ENCODE data around the gene CSPG4.
A peak's percentile ranks its signal among the peaks of the same experiment; 100 is the strongest.
"Not testable (repeated sequence)": the region's sequence is repeated elsewhere in the genome, so short reads cannot be mapped to it uniquely, and the experiment has no call there.

CSPG4 gene

DNA sequence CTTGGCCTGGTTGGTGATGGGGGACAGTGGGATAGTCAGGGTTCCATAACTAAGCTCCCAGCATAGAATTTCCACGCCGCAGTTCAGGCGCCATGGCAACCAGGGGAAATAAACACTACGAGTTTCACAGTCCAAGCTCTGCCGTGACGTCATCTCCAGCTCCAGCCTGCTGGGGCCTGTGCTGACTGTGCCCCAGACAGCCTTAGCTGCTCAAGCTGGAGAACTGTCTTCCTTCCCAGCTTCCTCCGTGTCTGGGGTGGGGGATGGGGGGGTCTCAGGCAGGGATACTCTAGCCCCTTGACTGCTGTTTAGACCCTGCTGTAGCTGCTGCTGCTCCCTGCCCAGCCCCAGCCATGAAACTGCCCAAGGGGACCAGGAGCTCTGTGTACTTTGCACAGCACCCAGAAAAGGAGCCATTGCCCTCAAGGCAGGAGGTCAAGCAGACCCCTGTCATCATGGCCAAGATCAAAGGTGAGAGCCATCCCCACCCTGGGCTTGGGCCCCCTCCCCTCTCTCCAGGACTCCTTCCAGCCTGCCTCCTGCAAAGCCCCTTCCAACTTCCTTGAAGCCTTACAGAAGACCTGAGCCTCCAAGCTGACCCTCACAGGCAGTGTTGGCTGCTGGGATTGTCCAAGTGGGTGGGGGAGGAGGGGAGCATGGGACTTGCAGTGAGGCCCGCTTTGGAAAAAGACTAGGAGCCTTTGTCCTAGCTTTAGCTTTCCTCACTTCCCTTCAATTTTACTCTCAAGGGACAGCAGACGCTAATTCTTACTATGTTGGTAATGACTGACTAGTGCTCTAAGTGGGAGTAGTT, 11.4 kb upstream of the CSPG4 start:
- peak; percentile 93 for DNase-seq

DNA sequence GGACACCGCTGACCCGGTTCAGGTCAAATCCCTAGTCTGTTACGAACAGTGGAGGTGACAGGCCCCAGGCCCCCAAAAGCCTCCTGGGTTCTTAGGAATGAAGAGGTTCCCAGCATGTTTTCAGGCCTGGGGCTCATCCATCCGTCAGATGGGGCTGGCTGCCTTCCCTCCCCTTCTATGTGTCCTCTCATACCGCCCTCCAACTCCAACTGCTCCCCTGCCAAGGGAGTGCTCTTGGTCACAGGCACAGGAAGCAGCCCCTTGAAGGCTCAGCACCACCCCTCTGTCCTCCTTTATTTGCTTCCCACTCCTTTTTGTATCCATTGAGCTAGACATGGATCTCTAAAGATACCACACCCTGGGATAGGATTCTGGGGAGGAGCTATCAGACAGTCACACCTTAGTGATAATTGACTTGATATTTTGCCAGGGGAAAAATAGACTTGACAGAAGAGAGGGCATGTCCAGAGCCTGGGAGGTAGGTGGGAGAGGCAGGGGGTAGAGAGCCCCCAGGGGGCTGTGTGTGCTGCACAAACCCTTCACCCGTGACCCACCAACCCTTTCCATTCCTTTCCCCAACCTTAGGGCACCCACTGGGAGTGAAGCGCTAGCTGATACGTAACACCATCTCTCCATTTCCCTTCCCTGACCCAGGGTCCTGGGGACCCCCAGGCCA, 10.7 kb upstream of the CSPG4 start:
- DNase-seq: no peak

GRCh38 chr15:75721923-75722870, 9.5 kb upstream of the CSPG4 start:
- no peak for DNase-seq

DNA sequence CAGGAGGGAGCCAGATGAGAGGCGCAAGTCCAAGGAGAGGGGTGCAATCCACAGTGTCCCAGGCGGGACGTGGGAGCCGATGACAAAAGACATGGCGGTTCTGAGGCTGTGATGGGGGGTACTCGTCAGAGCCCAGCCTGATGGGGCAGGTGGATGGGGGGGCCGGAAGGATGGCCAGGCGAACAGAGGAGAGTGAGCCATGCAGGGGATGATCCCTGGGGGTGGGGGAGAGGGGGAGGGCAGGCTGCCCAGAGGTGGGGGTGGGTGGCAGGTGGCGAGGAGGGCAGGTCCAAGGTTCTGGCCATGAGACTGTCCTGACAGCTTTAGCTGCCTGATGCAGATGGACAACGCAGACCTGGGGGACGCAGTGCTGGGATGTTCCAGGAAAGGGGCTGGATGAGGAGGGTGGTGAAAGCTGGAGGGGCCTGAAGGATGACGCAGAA, 8.9 kb upstream of the CSPG4 start:
- no peak for DNase-seq

GRCh38 chr15:75720787-75721479, 8.3 kb upstream of the CSPG4 start:
- DNase-seq: peak; percentile 59

GRCh38 chr15:75720297-75720696, 7.6 kb upstream of the CSPG4 start:
- no peak for DNase-seq

GRCh38 chr15:75718328-75718727, 5.7 kb upstream of the CSPG4 start:
- DNase-seq: peak; percentile 31

DNA sequence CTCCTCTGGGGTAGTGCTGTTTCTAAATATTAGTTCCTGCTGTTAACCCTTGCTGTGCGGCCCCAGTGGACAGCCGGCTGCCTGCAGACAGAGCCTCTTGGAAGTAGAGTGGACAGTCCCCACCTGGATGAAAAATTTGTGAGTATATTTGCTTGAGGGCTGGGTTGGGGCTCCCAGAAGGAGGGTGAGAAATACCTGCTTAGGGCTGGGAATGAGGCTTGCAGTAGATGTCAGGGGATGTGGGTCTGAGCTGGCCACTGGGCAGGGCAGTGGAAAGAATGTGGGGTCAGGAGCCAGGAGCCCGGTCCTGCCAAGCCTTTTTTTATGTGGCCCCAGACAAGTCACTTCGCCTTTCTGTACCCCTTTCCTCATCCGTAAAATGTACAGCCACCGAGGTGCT, 4.4 kb upstream of the CSPG4 start:
- DNase-seq: not testable (repeated sequence)

DNA sequence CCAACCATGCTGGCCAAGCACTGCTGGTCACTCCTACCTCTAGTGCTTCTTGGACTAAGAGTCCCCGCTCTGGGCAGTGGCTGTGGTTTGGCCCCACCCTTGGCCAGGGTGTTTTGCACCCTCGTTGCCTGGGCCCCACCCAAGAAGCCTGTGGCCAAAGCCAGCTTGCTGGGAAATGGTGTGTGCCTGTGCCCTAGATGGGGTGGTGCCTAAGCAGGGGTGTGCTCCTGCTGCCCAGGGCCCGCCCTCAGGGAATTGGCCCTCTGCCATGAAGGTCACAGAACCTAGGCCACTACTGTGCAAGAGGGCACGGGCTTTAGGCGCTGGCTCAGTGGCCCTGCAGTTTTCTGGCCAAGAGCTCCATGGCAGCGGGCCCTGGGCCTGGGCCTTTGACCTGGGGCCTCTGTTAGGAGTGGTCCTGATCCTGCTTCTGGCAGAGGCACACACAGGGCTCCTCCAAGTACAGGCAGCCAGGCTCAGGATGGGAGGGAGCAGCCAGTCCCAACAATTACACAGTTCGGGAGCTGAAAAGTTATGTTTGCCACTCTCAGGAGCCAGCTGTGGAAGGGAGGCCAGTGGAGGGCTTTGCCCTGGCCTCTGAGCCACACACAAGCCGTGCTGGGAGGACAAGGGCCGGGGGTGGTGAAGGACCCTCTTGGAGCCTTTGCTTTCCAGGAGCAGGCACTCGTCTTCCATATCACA, 3.8 kb upstream of the CSPG4 start:
- DNase-seq: not testable (repeated sequence)

DNA sequence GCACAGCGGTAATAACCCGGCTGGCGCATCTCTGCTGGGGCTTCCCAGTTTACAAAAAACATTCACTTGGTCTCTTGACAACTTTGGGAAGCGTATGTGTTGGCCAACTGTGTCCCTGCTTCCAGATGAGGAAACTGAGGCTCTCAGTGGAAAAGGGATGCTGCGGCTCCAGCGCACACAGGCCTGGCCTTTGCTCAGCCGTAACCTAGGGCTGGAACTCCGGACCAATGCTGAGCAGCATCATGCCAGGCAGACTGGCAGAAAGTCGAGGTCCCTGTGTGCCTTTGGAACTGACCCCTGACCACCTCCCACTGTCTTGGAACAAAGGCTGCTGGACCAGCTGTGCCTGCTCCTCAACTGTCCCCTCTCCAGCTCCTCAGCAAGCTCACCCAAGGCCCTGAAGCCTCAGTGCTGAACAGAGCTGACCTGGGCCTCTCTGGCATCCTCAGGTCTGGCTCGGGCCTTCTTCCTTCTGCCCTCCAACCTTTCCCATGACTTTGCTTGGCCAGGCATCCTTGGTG, 2.7 kb upstream of the CSPG4 start:
- not testable (repeated sequence) for DNase-seq

DNA sequence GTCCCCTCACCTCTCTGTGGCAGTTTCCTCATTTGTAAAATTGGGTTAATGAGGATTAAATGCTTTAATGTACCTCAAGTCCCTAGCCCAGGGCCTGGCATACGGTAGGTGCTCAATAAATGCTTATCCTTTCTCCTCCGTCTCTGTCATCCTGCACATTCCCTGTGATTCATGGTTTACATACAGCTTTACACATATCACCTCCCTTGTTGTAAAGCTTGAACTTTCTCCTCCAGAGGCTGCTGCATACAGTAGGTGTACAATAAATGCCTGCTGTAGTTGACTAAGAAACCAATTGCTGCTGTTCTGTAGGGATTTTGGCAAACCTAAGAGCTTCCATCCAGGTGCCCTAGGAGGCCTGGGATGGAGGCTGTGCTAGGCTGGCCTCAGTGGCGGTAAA, 1.5 kb upstream of the CSPG4 start:
- no peak for DNase-seq

- no peak for DNase-seq
Measured at GRCh38 chr15:75713338-75713895, 769 bp upstream of the CSPG4 start.

DNA sequence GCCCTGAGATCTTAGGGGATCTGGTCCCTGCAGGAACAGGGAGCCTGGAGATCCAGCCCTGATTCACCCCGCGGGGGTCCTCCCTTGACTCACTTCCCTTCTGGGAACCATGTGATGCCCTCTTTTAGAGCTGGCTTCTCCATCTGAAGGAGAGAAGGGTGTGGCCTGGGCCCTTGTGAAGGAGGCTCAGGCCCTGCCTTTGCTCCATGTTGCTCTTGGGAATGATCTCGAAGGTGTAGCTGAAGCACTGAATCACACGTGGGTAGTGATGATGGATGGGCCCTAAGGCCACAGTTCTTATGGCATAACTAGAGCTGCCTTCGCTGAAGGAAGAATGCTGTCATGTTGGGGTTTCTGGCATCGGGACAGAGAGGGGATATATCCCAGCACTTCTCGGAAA, 1.2 kb downstream of the CSPG4 start:
- DNase-seq: peak; percentile 72

GRCh38 chr15:75710874-75711273, 1.8 kb downstream of the CSPG4 start:
- not testable (repeated sequence) for DNase-seq

GRCh38 chr15:75709458-75709857, 3.2 kb downstream of the CSPG4 start:
- not testable (repeated sequence) for DNase-seq

DNA sequence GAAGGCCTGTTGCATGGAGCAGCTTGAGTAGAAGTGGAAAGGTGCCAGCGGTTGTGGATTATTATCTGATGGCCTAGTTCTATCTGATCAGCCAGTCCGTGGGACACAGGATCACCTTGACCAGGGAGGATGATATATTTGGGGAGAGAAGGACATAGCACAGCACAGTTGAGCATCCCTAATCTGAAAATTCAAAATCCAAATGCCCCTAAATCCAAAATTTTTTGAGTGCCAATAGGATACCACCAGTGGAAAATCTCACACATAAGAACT, 6.0 kb downstream of the CSPG4 start:
- no peak for DNase-seq

DNA sequence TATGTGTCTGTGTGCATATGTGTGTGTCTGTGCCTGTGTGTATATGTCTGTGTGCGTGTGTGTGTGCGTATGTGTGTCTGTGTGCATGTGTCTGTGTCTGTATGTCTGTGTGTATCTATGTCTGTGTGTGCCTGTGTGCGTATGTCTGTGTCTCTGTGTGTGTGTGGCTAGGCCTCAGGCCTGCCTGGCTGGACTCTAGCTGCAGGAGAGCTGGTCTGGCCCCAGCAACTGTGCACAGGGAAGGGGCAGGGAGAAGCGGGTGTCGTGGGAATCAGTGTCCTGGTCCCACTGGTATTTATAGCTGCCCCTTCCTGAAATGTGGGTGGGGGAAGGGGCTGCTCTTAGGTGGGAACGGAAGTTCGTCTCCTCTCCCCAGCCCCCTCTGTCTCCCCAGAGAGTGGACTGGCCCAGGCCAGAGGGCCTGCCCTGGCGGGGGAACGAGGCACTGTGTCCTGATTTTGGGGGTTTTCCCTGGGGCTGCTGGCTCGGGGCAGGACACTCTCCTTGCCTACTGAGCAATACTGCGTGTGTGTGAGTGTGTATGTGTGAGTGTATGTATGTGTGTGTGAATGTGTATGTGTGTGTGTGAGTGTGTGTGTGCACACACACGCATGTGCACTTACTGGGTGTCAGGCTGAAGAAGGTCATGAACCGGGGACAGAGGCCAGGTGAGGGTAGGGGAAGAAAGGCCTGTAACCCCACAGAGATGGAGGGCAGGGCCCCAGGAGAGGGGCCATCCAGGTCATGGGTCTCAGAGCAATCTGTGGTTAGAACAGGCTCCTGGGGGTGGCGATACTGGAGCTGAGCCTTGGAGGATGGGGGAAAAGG, 6.6 kb downstream of the CSPG4 start:
- no peak for DNase-seq

DNA sequence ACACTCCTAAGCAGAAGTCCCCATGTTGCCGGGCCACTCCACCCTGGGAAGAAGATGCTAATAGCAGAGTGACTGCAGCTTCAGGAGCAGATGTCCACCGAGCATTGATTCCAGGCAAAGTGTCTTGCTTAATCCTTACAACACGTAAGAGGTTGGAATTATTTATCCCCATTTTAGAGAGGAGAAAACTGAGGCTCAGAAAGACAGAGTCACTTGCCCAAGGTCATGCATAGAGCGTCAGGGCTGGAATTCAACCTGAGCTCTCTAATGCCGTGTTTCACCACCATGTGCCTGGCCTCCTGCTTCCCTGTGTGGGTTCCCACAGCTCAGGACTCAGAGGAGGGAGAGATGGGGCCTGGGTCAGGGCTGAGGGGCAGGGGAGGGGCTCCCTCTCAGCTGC, 7.3 kb downstream of the CSPG4 start:
- not testable (repeated sequence) for DNase-seq

DNA sequence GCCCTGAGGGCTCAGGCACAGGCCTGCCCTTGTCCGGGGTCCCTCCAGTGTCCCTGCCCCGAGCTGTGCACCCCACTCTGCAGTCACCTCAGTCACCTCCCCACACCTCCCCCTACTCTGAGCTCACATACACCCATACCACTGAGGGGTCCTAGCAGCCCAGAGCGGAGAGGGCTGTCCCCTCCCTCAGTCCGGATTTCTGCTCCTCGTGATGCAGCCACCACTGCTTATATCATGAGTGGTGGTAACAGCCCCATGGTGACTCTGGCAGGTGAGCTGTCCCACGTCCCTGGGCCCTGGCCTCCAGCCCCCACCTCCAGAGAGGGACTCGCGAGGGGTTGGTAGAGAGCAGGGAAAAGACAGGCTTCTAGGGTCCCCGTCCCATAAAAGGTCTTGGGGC, 8.0 kb downstream of the CSPG4 start:
- no peak for DNase-seq

DNA sequence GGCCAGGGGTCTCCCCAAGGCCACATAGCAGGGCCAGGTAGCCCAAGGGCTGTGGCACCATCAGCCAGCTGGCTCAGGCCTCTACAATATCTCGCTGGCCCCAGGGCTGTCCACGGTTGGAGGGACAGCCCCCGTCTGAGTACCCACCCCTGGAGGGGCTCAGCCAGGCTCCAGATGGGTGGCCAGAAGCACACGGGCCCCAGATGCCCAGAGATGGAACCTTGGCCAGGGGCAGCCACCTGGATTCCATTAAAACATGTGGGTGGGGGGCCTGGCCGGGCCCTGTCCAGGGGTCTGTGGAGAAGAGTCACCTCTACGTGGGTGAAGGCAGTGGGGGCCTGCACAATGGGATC, 8.4 kb downstream of the CSPG4 start:
- DNase-seq: no peak

Data from NCI-H226 (cell line).